HG02885 (cell line): ENCODE results near the gene TJP1.
"Not testable (repeated sequence)": the region's sequence is repeated elsewhere in the genome, so short reads cannot be mapped to it uniquely, and the experiment has no call there.

Experiments
- ATAC-seq: cut with Tn5 transposase; IDR thresholded peaks from one replicate; pipeline ENCODE4 v1.9.1; 2021; ENCODE audit warnings: mild to moderate bottlenecking; ENCODE audit not compliant: unreplicated experiment, poor library complexity

TJP1 gene

DNA sequence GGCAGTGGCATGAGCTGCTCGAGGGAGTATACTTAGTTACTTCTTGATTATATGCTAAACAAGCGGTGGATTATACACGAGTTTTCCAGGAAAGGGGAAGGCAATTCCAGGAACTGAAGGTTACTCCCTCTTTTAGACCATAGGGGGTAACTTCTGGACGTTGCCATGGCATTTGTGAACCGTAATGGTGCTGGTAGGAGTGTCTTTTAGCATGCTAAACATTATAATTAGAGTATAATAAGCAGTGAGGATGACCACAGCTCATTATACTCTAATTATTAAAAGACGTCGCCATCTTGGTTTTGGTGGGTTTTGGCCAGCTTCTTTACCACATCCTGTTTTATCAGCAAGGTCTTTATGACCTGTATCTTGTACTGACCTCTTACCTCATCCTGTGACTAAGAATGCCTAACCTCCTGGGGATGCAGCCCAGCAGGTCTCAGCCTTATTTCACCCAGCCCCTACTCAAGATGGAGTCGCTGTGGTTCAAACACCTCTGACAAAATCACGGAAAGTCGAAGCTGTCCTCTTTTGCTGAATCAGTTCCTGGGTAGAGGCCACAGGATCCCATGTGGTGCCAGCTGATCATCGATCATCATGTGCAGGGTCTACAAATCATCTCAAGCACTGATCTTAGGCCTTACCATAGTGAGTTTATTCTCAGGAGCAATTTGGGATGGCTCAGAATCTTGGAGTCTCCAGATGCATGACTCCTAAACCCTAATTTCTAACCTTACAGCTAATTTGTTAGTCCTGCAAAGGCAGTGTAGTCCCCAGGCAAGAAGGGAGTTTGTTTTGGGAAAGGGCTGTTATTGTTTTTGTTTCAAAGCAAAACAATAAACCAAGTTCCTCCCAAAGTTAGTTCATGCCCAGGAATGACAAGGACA, 149.1 kb downstream of the TJP1 start:
- ATAC-seq: no peak

DNA sequence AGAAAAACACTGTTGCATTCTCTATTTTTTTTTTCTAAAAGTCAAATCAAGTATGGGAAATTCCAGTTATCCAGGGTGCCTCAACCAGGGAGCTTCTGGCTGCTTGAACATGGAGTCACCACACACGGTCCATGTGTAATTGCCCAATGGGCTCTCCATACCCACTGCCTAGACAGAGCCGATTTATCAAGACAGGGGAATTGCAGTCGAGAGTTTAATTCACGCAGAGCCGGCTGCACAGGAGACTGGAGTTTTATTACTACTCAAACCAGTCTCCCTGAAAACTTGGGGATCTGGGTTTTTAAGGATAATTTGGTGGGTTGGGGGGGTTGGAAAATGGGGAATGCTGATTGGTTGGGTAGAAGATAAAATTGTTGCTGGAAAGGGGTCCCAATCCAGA, 149.8 kb downstream of the TJP1 start:
- ATAC-seq: no peak

DNA sequence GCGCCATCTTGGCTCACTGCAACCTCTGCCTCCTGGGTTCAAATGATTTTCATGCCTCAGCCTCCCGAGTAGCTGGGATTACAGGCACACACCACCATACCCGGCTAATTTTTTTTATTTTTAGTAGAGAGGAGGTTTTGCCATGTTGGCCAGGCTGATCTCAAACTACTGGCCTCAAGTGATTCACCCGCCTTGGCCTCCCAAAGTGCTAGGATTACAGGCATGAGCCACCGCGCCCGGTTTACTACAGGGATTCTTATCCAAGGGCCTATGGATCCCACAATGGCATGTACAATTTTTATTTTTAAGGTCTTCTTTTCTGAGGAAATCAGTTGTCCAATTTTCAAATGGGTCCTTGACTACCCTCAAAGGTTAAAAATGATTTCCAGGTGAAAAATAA, 150.2 kb downstream of the TJP1 start:
- not testable (repeated sequence) for ATAC-seq

- ATAC-seq: no peak
These were observed 151.0 kb downstream of the TJP1 start for GRCh38 chr15:29670998-29671981.

DNA sequence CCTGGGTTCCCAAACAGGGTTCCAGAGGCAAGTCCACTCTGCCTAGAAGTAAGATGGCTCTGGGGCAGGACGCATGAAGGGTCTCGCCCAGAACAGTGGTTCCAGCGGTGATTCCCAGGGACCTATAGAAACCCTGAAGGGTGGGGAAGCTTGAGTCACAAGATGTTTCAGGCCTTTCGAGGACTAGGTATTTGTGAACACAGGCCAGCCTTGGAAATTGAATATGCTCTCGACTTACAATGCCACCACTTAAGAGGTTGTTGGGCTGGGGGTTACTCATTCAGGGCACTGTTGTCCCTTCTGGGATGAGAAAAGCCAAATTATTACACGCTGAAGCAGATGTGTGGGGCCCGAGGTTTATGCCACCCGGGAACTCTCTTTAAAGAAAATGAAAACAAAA, 152.0 kb downstream of the TJP1 start:
- ATAC-seq: no peak

GRCh38 chr15:29669823-29670222, 152.4 kb downstream of the TJP1 start:
- ATAC-seq: no peak

- ATAC-seq: no peak
These were observed 154.1 kb downstream of the TJP1 start for GRCh38 chr15:29668120-29668602.

DNA sequence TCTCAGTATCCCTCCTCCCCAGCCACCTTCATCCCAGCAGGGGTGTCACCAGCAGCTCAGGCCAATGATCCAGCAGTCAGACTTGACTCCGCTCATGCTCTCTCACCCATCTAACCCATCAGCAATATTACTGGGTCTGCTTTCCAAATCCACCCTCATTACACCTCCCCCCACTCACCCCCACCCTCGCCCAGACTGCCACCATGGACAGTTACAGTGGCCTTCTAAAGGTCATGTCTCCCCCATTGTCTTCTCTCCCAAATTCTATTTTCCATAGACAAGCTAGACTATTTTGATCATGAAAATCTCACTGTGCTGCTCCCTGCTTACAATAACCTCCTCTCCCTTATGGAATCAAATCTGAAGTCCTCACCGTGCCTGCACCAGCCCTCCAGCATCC, 156.0 kb downstream of the TJP1 start:
- ATAC-seq: no peak

DNA sequence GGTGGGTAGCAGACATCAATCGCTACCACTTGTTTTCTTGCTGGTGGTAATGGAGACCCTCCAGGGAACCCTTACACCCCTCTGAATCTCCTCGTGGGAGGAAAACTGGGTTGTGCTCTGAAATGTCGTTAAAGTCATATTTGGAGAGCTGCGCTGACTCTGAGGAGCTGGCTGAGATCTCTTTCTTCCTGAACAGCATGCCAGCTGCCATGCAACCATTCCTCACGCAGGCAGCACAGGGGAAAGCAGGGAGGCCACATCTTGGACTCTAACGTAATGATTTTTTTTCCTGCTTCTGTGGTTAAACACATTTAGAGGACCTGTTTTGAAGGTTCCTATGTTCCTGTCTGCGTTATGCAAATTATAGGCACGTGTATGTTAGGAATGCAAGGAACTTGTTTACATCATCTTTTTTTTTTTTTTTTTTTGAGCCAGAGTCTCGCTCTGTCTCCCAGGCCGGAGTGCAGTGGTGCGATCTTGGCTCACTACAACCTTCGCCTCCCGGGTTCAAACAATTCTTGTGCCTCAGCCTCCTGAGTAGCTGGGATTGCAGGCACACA, 156.7 kb downstream of the TJP1 start:
- ATAC-seq: no peak

DNA sequence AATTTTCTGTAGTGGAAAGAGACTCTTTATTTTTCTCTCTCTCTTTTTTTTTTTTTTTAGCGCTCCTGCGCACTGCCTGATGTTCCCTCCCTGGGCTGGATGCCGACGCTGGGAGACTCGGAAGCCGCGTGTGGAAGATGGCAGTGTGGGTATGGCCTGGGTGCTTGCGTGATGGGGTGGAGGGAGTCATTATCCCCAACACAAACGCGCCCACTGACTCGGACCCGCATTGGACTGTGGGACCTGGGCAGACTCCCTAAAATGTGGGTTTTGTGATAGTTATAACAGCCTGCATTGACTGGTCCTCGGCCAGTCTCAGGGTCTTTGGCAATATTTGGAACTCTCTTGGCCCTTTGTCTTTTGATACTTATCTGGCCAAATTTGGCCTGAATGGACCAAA, 157.9 kb downstream of the TJP1 start:
- no peak for ATAC-seq

- not testable (repeated sequence) for ATAC-seq
These were observed 164.8 kb downstream of the TJP1 start for GRCh38 chr15:29657476-29657817.

- ATAC-seq: no peak
These were observed 165.4 kb downstream of the TJP1 start for GRCh38 chr15:29656636-29657475.

DNA sequence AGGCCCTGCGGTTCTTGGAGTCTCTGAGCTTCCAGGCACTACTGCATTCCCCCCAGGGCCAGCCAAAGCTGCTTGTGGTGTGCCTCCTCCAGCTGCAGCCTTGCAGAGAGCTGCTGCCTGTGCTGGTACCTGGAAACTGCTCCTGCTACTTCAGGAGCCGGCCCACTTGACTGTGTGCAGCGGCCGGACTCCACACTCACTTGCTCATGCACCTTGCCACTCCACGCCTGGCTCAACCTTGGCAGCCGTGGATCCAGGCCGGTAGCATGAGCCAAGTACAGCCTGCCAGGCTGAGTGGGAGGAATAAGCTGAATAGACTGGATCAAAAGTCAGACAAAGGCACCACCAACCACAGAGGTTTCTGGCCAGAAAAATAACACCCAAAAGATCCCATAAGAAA, 169.7 kb downstream of the TJP1 start:
- ATAC-seq: no peak

GRCh38 chr15:29651476-29652233, 170.6 kb downstream of the TJP1 start:
- ATAC-seq: no peak
